NCI-H1436 (cell line): ENCODE results near the gene GPC6.

Experiments
- DNase-seq: peaks from one replicate; lab custom pipeline; 2025; lab: John Stamatoyannopoulos, UW

The GPC6 gene

DNA sequence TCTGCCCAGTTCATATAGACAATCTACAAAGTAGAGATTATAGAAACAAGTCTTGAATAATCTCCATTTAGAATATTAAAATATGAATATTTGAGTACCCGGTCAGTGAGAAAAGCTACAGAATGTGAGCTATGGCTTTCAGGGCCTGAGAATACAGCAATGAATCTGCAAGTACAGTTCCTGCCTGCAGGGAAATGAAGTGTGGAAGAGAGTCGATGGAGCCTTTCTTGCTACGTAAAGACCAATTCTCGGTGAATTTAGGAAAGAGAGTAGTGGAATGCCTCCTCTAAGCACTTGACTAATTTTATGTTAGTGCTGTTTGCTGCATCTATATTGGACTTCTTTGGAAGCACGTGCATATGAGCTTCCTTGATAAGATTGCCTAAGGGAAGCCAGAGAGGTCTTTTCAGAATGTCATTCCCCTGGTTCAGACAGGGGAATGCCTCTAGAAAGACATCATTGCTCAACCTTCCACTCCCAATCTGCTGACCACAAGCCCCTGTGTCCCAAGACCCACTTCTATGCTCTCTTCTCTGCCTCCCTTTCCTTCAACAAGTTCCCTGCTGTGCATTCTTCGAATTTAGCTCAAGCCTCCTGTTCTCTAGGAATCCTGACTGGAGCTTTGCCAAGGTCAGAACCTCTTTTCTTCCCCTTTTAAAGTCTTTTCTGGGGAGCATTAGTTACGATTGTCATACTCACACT is 41.9 kb downstream of the GPC6 start:
- DNase-seq, result no peak

DNA sequence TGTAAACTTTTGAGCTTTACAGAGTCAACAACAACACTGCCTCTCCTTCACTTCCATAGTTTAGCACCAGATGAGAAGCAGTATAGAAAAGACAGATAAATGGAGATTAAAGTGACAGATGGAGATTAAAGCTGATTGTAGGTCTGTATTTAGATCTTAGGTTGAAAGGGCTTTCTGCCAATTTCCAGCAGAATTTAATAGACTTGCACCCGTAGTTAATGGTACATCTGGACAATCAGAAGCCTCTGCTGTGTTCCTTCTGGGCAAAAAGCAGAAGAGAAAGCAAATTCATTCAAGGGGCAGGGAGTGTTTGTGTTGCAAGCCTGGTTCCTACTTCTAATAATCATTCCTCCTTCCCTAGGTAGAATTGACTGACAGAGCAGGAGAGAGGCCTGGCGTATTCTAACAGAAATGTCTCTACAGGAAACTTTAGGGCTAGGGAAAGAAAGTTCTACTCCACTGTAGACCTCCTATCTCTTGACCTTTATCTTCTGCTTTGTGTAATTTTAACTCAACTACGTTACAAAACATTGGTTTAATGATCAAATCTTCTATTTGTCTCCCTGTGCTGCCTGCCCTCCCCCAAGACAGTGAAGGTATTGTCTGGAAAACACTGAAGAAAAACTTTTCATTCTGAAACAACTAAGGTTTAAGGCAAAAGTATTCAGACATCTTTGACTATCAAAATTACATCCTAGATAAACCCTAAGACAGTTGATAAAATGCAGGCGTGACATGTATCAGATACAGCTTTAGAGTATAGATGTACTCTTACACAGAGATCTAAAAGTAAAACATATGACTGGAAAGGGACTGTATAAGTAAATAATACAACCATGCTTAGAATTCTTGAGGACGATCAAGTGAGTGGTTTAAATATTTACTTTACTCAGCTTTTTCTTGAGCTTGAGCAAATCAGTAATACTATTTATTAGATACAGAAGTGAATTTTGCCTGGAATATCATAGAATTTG is 44.4 kb downstream of the GPC6 start:
- no peak for DNase-seq

DNA sequence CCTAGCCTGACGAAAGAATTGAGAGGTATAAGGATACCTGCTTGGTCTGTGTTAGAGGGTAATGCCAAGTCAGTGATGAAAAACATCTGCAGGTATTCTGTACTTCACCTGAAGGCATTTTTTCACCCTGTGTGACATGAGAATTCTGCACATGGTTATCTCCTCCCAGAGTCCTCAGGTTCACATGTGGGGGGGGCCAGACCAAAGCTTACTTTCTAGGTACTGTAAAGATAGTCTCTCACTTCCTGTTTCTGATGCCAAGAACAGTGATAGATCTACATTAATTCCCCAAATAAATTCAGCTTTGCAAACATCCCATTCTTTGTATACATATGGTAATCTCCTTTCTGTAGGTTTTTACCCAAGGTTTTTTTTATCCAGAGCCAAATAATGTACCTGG is 53.4 kb downstream of the GPC6 start:
- no peak for DNase-seq

DNA sequence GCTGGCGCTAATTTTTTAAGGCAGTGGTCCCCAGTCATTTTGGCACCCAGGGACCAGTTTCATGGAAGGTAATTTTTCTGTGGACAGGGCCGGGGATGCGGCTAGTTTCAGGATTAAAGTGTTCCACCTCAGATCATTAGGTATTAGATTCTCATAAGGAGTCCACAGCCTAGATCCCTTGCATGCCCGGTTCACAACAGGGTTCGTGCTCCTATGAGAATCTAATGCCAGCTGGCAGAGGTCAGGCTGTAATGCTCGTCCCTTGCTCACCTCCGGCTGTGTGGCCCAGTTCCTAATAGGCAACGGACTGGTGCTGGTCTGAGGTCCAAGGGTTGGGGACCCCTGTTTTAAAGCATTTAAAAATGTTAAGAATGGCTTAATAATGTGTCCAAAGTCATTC is 54.1 kb downstream of the GPC6 start:
- no peak for DNase-seq

DNA sequence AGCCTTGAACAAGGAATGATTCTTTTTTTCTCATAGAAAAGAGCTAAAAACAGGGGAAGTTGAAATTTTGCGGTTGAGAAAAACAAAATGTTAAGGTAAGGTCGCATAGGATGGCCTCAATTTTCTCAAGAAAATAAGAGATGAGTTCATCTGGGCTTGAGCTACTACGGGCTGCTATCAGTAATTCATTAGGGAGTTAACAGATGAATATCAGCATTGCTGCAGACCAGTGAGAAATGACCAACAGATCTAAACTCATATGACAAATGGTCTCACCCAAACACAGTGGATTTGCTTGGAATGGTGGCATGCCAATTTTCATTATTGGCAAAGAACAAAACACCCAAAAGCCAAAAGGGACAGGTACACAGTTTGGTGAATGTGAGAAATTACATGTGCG is 56.6 kb downstream of the GPC6 start:
- DNase-seq, result no peak

DNA sequence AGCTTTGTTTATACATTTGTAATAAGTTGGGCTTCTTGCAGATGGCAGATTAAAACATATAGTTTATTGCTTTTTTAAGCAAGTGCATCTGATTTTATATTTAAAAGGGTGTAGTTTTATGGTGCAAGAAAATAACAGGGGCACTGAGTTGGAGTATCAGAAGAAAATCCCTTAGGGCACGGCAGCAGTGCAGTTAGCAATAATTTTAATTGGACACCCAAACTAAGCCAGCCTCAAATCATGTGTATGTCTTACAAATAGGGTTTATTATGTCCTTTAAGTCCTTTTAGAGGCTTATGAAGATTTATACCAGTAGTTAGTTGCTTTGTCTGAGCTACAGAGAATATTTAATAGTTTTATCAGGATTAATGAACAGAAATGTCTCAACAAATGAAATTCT is 57.5 kb downstream of the GPC6 start:
- DNase-seq, result no peak

DNA sequence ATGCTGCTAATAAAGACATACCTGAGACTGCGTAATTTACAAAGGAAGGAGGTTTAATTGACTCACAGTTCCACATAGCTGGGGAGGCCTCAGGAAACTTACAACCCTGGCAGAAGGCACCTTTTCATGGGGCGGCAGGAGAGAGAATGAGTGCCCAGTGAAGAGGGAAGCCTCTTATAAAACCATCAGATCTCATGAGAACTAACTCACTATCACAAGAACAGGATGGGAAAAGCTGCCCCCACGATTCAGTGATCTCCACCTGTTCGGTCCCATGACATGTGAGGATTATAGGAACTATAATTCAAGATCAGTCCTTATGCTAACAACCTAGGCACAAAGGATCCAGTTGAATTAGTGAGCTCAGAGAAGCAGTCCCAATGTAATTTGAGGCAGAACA is 59.4 kb downstream of the GPC6 start:
- DNase-seq, result no peak

DNA sequence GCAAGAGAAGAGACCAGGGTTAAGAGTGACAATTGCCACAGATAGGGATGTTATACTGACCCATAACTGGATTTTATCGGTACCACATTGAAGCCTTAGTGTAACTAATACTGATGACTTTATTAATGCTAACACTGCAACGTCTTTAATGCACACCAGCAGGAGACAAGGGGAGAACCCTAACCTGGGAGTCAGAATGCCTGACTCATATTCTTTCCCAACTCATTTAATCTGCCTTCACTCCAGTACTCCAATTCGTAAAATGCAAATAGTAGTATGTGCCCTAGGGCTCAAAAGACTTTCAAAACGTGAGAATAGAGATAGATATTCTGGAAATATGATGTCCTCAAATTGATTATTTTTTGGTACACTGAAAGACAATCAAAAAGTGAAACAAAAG is 62.4 kb downstream of the GPC6 start:
- DNase-seq, result no peak

DNA sequence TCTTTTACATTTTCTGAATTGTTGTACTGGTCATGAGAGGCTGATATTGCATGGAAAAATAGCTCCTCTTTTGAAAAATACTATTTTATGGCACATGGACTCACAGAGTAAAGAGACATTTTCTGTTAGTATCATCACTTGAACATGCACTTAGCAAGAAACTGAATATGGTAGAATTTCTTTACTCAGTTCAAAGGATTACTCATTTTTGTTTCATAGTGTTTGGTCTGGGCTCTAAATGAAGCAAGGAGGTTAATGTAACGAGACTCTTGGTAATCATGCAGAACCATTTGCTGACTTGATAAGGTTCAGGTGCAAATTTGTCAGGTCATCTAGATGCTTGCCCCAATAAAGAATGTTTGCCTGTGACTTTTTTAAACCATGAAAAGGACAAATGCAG is 63.2 kb downstream of the GPC6 start:
- no peak for DNase-seq

DNA sequence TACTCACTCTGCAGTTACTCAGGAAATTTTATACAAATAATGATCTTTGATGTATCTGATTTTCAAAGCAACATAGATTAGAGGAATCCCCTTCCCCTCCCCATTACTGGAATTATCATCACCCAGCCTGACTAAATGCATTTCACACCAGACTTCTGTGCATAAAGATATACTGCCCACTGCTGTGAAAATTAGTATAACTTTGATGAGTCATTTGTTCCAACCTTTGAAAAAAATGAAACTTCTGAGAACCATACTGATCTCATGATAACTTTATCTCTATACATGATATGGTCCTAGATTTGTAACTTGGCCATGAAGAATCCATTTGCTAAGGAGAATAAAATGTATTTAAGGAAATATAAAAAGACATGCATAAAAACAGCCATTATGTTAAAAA is 63.9 kb downstream of the GPC6 start:
- DNase-seq, result no peak

DNA sequence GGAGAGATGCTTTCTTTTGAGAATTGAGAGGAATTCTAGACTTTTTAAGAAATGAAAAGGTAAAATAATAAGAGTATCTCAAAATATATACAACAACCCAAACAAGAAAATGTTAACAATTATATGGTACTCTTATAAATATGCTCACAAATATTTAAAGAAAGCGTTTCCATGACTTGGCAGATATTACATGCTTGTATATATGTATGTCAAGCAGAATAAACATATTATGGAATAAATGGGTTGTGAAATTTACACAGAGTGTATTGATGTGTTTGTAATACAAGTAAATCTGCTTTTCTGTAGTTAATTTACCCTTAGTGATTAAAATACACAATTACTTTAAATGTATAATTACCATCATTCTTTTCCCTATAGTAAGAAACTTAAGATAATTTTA is 65.8 kb downstream of the GPC6 start:
- no peak for DNase-seq

DNA sequence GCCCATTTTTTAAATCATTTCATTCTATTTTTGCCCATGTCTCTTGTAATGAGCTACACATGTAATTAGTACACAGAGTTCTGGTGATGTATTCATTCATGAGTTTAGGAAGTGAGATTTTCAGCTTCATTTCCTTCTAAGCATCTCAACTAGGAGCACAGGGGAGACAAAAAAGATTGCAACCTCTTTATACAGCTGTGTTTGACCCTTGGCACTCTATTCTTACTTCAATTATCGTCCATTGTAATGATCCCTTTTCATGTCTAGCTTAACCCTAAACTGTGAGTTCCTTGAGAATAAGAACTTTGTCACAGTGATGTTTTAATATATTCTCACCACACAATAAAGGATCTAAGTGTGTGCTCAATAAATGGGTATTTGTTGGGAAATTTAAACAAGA is 67.1 kb downstream of the GPC6 start:
- DNase-seq, result no peak

DNA sequence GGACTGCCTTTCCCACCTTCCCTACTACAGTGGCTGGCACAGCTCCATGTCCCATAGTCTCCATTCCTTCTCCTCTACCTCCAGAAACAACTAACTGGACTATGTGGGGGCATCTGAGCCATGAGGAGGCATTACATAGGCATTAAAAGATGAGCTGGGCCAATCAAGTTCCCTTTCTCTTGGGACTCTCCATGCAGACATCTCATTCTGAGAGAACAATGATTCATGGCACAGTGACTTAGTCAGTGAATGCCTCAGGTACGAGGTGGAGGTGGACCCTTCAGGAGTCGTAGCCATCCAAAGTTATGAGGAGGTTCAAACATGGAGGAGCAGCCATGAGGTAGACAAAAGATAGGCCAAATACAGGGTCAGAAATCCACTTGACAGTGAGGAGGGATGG is 70.0 kb downstream of the GPC6 start:
- DNase-seq, result no peak

DNA sequence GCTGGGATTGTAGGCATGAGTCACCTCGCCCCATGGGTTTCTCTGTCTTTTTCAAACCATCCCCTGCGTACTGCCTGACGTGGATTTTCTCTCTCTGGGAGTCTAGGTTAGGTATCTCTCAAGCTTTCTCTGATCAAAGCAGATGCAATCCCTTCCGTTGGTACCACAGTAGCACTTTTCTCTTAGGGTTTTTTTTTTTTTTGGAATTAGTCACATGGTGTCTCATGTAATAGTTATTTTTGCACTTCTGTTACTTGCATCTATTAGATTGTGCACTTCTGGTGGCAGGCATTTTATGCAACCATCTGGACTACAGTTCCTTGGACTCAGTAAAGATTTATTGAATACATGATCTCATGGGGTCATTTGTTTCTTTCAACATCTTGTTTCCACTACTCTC is 72.1 kb downstream of the GPC6 start:
- DNase-seq, result no peak

DNA sequence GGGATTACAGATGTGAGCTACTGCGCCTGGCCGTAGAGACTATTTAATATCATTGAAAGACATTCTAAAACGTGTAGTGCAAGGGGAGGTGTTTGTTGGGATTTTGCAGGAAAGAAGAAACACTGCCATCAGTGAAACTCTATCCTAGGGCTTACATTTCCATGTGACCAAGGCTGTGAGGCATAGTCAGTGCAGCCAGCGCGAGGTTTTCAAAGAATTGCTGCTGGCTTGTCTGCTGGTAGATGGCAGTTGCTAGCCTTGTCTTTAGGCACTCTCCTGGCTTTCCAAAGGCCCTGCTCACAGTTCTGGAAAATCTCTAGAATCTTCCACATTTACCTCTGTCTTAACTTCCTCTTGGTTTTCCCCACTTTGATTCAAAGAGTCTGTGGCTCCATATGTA is 77.5 kb downstream of the GPC6 start:
- DNase-seq, result no peak

DNA sequence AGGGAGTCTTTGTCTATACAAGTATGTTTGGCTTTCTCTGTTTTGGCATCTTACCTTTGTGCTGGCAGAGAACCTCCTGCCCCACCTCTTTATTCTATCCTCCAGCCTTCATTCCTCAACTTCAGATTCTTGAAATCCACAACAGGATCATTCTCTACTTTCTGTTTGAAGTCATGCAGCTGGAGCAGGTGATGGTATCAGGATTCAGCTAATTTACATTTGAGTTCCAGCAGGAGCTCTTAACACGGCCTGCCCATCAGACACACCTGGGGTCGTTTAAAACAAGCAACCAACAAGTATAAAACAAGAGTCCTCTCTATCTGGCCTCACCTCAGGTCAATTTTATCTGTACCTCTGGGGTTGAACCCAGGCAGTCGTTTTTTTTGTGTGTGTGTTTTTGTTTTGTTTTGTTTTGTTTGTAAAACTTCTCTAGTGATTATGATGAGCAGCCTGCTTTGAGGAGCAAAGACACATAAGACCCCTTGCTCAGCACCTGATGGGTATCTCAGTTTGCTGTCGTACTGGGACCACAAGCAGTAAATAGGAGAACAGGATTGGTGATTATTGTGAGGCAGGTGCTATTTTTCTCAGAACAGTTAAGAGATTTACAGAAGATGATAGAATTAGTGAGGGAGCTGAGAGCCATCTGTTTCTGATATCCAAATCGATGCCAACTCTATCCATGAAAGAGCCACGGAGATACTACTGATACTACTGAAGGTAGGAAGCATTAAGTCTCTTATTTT is 78.4 kb downstream of the GPC6 start:
- DNase-seq, result no peak

DNA sequence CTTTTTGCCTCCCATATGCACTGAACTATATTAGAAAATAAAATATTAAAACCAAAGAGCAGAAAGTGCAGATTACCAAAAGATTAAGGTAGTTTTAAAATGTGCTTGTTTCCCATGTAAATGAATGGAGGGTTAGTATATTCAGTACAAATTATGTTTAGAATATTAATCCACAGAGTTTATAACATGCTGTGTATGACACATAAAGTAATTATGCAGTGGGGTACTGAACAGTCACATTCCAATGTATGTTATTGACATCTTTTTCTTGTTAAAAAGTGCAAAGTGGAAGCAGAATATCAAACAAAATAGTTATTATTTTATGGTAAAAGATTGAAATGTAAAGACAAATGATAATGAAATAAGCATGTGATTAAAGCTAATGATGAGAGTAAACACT is 79.3 kb downstream of the GPC6 start:
- no peak for DNase-seq

DNA sequence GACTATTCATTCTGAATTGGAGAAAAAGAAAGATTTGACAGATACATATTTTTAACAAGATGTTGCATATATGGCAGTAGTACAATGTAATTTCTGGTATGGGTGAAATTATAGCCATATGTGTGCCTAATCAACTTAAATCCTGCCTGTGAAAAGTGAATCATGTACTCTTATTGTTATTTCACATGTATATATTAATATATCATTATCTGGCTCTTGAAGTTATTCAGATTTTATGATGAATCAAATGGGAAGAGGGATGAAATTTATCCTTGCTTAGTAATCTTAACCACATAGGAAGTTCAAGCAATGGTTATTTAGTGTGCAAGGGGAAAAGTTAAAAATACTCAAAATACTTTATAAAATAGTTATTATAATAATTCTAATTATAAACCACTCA is 80.5 kb downstream of the GPC6 start:
- DNase-seq, result no peak

DNA sequence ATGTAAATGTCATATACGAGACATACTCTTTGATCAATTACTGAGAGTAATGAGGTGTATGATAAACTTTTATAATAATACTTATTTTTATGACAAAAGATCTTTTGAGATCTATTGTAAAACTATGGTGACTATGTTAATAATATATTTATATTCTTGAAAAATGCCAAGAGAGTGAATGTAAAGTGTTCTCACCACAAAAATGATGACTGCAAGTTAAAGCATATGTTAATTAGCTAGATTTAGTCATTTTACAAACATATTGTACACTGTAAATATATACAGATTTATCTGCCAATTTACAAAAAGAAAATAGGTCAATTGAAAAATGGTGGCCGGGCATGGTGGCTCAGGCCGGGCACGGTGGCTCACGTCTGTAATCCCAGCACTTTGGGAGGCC is 81.0 kb downstream of the GPC6 start:
- DNase-seq, result no peak

DNA sequence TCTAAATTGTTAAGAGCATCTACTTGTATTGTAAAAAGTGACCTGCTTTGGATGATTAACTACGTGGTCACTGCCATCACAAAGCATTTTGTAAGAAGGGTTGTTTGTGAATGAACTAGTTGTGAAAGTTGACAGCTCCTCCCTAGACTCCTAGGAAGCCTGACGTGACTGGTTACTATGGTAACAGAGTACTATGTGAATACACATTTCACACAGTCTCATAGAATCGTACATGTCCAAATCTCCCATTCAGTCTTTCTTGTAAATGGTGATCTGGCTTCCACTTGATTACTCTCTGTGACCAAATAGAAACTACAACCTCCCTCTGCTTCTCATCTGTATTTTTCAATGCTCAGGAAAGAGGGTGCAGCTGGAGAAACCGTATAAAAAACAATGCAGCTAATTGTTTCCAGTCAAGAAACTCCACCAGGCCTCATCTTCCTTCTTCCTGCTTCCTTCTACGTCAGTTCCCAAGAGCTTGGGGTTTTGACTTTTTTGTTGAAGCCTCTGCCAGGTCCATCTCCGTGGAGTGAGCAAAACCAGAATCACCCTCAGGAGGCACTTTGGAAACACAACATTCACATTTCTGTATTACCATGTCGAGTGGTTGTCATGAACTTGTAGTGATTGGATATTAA is 83.4 kb downstream of the GPC6 start:
- DNase-seq, result no peak

DNA sequence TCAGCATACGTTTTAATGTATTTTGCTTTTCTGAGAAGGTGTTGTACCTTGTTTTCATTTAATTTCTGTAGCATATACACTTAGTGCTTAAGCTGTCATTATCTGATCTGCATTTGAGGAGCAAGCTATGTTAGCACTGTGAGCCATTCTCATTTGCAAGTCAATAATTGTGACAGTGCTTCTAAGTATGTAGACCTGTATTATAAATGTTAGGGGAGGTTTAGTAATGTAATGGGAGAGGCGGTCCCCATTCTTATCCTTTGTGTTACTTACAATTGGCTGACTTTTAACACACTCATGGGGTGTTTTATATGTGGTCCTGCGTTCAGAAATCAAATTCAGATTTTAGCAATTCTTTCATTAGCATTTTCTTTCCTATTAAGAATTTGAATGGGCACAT is 90.2 kb downstream of the GPC6 start:
- DNase-seq, result no peak

DNA sequence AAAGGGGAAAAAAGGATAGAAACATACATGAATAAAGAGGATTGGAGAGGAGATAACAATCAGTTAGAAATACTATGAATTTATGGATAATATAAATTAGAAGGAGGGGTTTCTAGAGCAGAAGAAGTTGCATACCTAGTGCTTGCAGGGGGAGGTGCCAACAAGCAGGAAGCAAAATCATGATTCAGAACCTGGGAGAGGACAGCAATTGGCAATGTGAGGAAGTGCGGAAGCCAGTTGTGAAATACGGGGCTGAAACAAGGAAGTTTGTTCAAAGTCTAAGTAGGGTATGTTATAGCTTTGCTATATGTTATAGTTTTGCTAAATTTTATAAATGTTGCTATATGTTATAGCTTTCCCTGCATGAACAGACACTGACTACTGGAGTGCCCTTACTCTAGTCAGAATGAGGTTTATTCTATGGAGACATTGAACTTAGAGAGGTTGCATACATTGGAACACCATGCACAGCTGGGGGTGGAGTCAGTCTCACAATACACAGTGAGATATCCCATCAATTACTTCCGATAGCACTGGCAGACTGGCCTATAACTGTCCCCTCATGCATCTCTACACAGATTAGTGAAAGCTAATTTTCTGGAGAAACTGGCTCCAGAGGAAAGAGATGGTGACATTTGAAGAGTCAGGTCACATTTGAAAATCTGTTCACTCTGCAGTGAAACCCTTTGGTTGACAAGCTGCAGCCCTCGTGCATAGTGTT is 92.1 kb downstream of the GPC6 start:
- DNase-seq, result no peak
